PC-3 (cell line): ENCODE results near the gene LRRC8B.

Source experiments
- EZH2 ChIP-seq: fragments of 300-600 bp; sonication (generic); IDR thresholded peaks from one replicate; pipeline ENCODE4 v1.6.1; 2017; ENCODE audit warnings: antibody characterized with exemption, mild to moderate bottlenecking, low read length; ENCODE audit not compliant: unreplicated experiment
- EZH2phosphoT487 ChIP-seq: fragments of 300-600 bp; sonication (generic); IDR thresholded peaks from 2 replicates; pipeline ENCODE4 v1.6.1; 2018; ENCODE audit warnings: mild to moderate bottlenecking, antibody characterized with exemption, low read length, borderline replicate concordance
- TF ChIP-seq, protein P1 (sequence below): fragments of 300-600 bp; sonication (generic); conservative IDR thresholded peaks from 2 replicates; pipeline ENCODE4 v1.5.1; 2017; ENCODE audit warnings: antibody characterized with exemption, low read depth, mild to moderate bottlenecking, low read length

GRCh38 chr1:89581859-89582258 lies 57.2 kb downstream of the LRRC8B start:
- TF ChIP-seq, protein P1, sequence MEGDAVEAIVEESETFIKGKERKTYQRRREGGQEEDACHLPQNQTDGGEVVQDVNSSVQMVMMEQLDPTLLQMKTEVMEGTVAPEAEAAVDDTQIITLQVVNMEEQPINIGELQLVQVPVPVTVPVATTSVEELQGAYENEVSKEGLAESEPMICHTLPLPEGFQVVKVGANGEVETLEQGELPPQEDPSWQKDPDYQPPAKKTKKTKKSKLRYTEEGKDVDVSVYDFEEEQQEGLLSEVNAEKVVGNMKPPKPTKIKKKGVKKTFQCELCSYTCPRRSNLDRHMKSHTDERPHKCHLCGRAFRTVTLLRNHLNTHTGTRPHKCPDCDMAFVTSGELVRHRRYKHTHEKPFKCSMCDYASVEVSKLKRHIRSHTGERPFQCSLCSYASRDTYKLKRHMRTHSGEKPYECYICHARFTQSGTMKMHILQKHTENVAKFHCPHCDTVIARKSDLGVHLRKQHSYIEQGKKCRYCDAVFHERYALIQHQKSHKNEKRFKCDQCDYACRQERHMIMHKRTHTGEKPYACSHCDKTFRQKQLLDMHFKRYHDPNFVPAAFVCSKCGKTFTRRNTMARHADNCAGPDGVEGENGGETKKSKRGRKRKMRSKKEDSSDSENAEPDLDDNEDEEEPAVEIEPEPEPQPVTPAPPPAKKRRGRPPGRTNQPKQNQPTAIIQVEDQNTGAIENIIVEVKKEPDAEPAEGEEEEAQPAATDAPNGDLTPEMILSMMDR, result no peak
- TF ChIP-seq EZH2 (no peak), EZH2phosphoT487 (no peak)
